HCT116 (cell line): ENCODE results near the gene MMP25. TPM values are rescaled to one million over a fixed set of nuclear protein-coding genes. Genes with fewer than 3 reads are reported as not detected.
"Not testable (repeated sequence)": the region's sequence is repeated elsewhere in the genome, so short reads cannot be mapped to it uniquely, and the experiment has no call there.

ENCODE experiments used
- ATAC-seq: fragments of 200-7000 bp; cut with Tn5 transposase; 2 replicates; pipeline ENCODE4 v1.9.1; 2020; ENCODE audit warnings: mild to moderate bottlenecking, moderate library complexity
- BruUV-seq: library from RNA; stranded (reverse); fragments of 400-500 nt; replicated peaks from 2 replicates; lab custom pipeline; 2021; lab: Mats Ljungman, UMichigan
- CTCF ChIA-PET: fragments of 300-600 bp; sonication (Branson Sonifier 250); formaldehyde crosslinking; loops from one replicate; lab custom pipeline; 2021; ENCODE audit warnings: antibody characterized with exemption; lab: Charles Lee
- POLR2A ChIA-PET: fragments of 300-600, 350-600 bp; sonication (Branson Sonifier 250); formaldehyde crosslinking; loops from one replicate; lab custom pipeline; 2021; ENCODE audit warnings: antibody characterized with exemption; lab: Charles Lee
- RAD21 ChIA-PET, 2 experiments: fragments of 300-600 bp; sonication (Branson Sonifier 250); formaldehyde crosslinking; loops; one replicate each; lab custom pipeline; 2023; ENCODE audit warnings: low total read pairs in 2 of 2; ENCODE audit not compliant: uncharacterized antibody in 2 of 2, unreplicated experiment in 2 of 2, low non-redundant PET in 1 of 2; lab: Charles Lee
- DNase-seq: peaks from one replicate; pipeline ENCODE4 v3.0.0-alpha.2; 2010; ENCODE audit warnings: low read depth, low spot score
- H2AFZ ChIP-seq: fragments of 200-600 bp; shearing (Covaris generic), sonication (generic); 2 replicates; pipeline ENCODE4 v1.6.1; 2017; ENCODE audit warnings: low read depth, mixed run types, mixed read lengths, antibody characterized with exemption, low read length; ENCODE audit not compliant: poor library complexity, severe bottlenecking
- H3K27ac ChIP-seq: 2 replicates; pipeline ENCODE4 v1.5.1; 2012; ENCODE audit warnings: low read depth, low read length
- H3K27me3 ChIP-seq: fragments of 200-600 bp; sonication (generic); 2 replicates; pipeline ENCODE4 v1.6.1; 2016; ENCODE audit warnings: mixed run types, low read length, mixed read lengths; ENCODE audit not compliant: insufficient read depth
- H3K36me3 ChIP-seq, 2 experiments: fragments of 200-500 bp in 1 of 2; fragments of 200-600 bp in 1 of 2; sonication (Bioruptor generic) in 1 of 2; sonication (generic) in 1 of 2; 2 replicates each; pipeline versions ENCODE4 v1.5.1 to v1.6.1; 2014 to 2016; ENCODE audit warnings: low read length in 2 of 2, inconsistent platforms in 1 of 2, mixed read lengths in 1 of 2, mixed run types in 1 of 2; ENCODE audit not compliant: insufficient read depth in 2 of 2, control insufficient read depth in 1 of 2
- H3K4me1 ChIP-seq, 2 experiments: fragments of 200-600 bp in 1 of 2; sonication (generic) in 1 of 2; 2 replicates each; pipeline versions ENCODE4 v1.5.1 to v1.6.1; 2012 to 2017; ENCODE audit warnings: low read length in 2 of 2, inconsistent platforms in 1 of 2, mild to moderate bottlenecking in 1 of 2, mixed read lengths in 1 of 2, mixed run types in 1 of 2, moderate library complexity in 1 of 2; ENCODE audit not compliant: insufficient read depth in 2 of 2, control insufficient read depth in 1 of 2
- H3K4me2 ChIP-seq: fragments of 200-600 bp; sonication (generic); 2 replicates; pipeline ENCODE4 v1.6.1; 2017; ENCODE audit warnings: mixed run types, low read length, mixed read lengths
- H3K4me3 ChIP-seq, 2 experiments: fragments of 200-600 bp in 1 of 2; sonication (generic) in 1 of 2; replicated peaks in 1 of 2; 2 replicates each; pipeline ENCODE4 v1.5.1; 2011 to 2016; ENCODE audit warnings: low read length in 2 of 2, control low read depth in 1 of 2, low read depth in 1 of 2, mild to moderate bottlenecking in 1 of 2, mixed read lengths in 1 of 2, mixed run types in 1 of 2
- H3K79me2 ChIP-seq: fragments of 200-600 bp; sonication (generic); 2 replicates; pipeline ENCODE4 v1.6.1; 2017; ENCODE audit warnings: mild to moderate bottlenecking, mixed run types, low read length, moderate library complexity, mixed read lengths; ENCODE audit not compliant: insufficient read depth
- H3K9ac ChIP-seq: fragments of 200-600 bp; sonication (generic); 2 replicates; pipeline ENCODE4 v1.6.1; 2016; ENCODE audit warnings: low read length, mixed read lengths
- H3K9me2 ChIP-seq: fragments of 200-600 bp; sonication (generic), shearing (Covaris generic); 2 replicates; pipeline ENCODE4 v1.6.1; 2017; ENCODE audit warnings: mixed run types, mild to moderate bottlenecking, moderate library complexity; ENCODE audit not compliant: insufficient read depth
- H3K9me3 ChIP-seq, 2 experiments: fragments of 200-500 bp in 1 of 2; fragments of 200-600 bp in 1 of 2; sonication (Bioruptor generic) in 1 of 2; sonication (generic) in 1 of 2; 2 replicates each; pipeline ENCODE4 v1.6.1; 2014 to 2017; ENCODE audit warnings: low read length in 2 of 2, mixed read lengths in 2 of 2, inconsistent platforms in 1 of 2, low read depth in 1 of 2, mild to moderate bottlenecking in 1 of 2, mixed run types in 1 of 2, moderate library complexity in 1 of 2; ENCODE audit not compliant: control insufficient read depth in 1 of 2, insufficient read depth in 1 of 2
- H4K20me1 ChIP-seq: fragments of 200-600 bp; sonication (generic), shearing (Covaris generic); 2 replicates; pipeline ENCODE4 v1.6.1; 2017; ENCODE audit warnings: mixed run types, mild to moderate bottlenecking, moderate library complexity; ENCODE audit not compliant: insufficient read depth
- CBX3 ChIP-seq: IDR thresholded peaks from 2 replicates; pipeline ENCODE4 v1.6.1; 2012; ENCODE audit warnings: low read depth
- CEBPB ChIP-seq: IDR thresholded peaks from 2 replicates; pipeline ENCODE4 v1.6.1; 2012; ENCODE audit warnings: low read depth
- ELF1 ChIP-seq: IDR thresholded peaks from 2 replicates; pipeline ENCODE4 v1.6.1; 2012; ENCODE audit warnings: low read depth, borderline replicate concordance
- EZH2 ChIP-seq: fragments of 200-600 bp; sonication (generic); IDR thresholded peaks from 2 replicates; pipeline ENCODE4 v1.6.1; 2017; ENCODE audit warnings: antibody characterized with exemption, mixed run types
- EZH2phosphoT487 ChIP-seq: fragments of 200-600 bp; IDR thresholded peaks from 2 replicates; pipeline ENCODE4 v1.6.1; 2018; ENCODE audit warnings: antibody characterized with exemption, borderline replicate concordance
- FOSL1 ChIP-seq: IDR thresholded peaks from 2 replicates; pipeline ENCODE4 v1.6.1; 2012; ENCODE audit warnings: low read depth
- JUND ChIP-seq: IDR thresholded peaks from 2 replicates; pipeline ENCODE4 v1.6.1; 2012
- POLR2A ChIP-seq: IDR thresholded peaks from 2 replicates; pipeline ENCODE4 v1.7.0; 2011; ENCODE audit warnings: borderline replicate concordance; ENCODE audit not compliant: insufficient read depth, insufficient read length; ENCODE audit errors: extremely low read depth
- POLR2AphosphoS5 ChIP-seq: IDR thresholded peaks from 2 replicates; pipeline ENCODE4 v1.6.1; 2011; ENCODE audit warnings: mild to moderate bottlenecking, low read depth, low read length, moderate library complexity
- RAD21 ChIP-seq: IDR thresholded peaks from 2 replicates; pipeline ENCODE4 v1.6.1; 2012; ENCODE audit warnings: low read depth, mild to moderate bottlenecking
- YY1 ChIP-seq: IDR thresholded peaks from 2 replicates; pipeline ENCODE4 v1.6.1; 2011; ENCODE audit warnings: low read length, low read depth, moderate library complexity, mild to moderate bottlenecking; ENCODE audit not compliant: insufficient replicate concordance; ENCODE audit errors: extremely low read depth
- intact Hi-C: fragments of 100-400 bp; cut with micrococcal nuclease; formaldehyde crosslinking; loops from 2 replicates; pipeline ENCODE4 v1.10.0; 2022
- total RNA-seq: library from RNA; stranded (reverse); gene quantifications from one replicate; pipeline ENCODE4 v1.2.1, GENCODE V29; 2021; ENCODE audit not compliant: unreplicated experiment
- TF ChIP-seq, protein P1 (sequence below), 3 experiments: fragments of 200-600 bp in 1 of 3; sonication (generic) in 1 of 3; IDR thresholded peaks in 2 of 3; conservative IDR thresholded peaks in 1 of 3; 2 replicates each; pipeline ENCODE4 v1.5.1; 2012 to 2017; ENCODE audit warnings: low read depth in 2 of 3, low read length in 2 of 3, antibody characterized with exemption in 1 of 3, borderline replicate concordance in 1 of 3, control low read depth in 1 of 3, mild to moderate bottlenecking in 1 of 3, mixed read lengths in 1 of 3, mixed run types in 1 of 3, moderate library complexity in 1 of 3; ENCODE audit not compliant: insufficient read depth in 1 of 3
- TF ChIP-seq, protein P2 (sequence below): IDR thresholded peaks from 2 replicates; pipeline ENCODE4 v1.6.1; 2011; ENCODE audit warnings: mild to moderate bottlenecking, low read length, moderate library complexity; ENCODE audit not compliant: insufficient replicate concordance; ENCODE audit errors: extremely low read depth
- TF ChIP-seq, protein P3 (sequence below): IDR thresholded peaks from 2 replicates; pipeline ENCODE4 v1.6.1; 2012; ENCODE audit warnings: low read depth

Gene MMP25
- total RNA-seq, 1 experiment from 2014 or later: 2.5 TPM

DNA sequence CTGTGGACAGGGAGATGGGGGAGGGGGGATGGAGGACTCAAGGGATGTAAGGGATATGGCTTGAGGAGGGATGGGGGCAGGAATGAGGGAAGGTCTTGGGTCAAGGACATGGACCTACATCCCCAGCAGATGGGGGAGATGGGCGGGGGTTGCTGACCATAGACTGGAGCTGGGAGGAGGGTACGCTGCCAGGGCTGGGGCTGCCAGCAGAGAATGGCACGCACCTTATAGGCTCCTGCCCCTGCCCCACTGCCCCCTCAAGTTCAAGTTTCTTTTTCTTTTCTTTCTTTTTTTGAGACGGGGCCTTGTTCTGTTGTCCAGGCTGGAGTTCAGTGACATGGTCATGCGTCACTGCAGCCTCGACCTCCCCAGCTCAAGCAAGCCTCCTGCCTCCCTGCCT lies 29.6 kb downstream of the MMP25 start:
- H3K4me2 ChIP-seq, H3K4me3 ChIP-seq, POLR2A ChIA-PET, CTCF ChIA-PET, H3K27me3 ChIP-seq, intact Hi-C loops, H4K20me1 ChIP-seq, H3K36me3 ChIP-seq, ATAC-seq, H3K9me2 ChIP-seq, H3K9ac ChIP-seq, RAD21 ChIA-PET, BruUV-seq, H3K27ac ChIP-seq, H3K79me2 ChIP-seq, DNase-seq, H2AFZ ChIP-seq, H3K9me3 ChIP-seq, H3K4me1 ChIP-seq: not testable (repeated sequence)

DNA sequence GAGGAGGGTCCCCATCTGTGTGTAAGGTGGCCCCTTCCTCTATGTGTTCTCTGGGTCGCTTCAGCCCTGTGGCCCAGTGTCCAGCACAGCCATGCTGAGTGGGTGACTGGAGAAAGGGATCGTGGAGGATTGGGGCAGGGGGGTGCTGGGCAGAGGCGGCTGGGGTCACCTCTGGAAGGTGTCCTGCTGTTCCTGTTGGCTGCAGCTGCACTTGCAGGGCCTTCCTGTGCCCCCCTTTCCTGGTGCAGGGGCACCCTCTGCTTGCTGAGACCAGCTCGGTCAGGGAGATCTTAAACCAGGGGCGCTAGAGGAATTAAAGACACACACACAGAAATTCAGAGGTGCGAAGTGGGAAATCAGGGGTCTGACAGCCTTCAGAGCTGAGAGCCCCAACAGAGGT lies 30.2 kb downstream of the MMP25 start:
- no peak overlapping the region for H3K4me3 ChIP-seq
- RAD21 ChIA-PET: no interaction called here
- H3K79me2 ChIP-seq: no peaks in the 10 kb centered on the region
- no peak overlapping the region for H2AFZ ChIP-seq
- no peaks in the 10 kb centered on the region for H3K9me3 ChIP-seq
- no peaks in the 10 kb centered on the region for H4K20me1 ChIP-seq
- BruUV-seq: no TSS peak
- no peaks in the 10 kb centered on the region for H3K4me1 ChIP-seq
- no peak overlapping the region for H3K4me2 ChIP-seq
- CTCF ChIA-PET: no interaction called here
- H3K9me2 ChIP-seq: no peaks in the 10 kb centered on the region
- ATAC-seq (no peak), DNase-seq (no peak)
- no peaks in the 10 kb centered on the region for H3K36me3 ChIP-seq
- H3K27me3 ChIP-seq: no peaks in the 10 kb centered on the region
- POLR2A ChIA-PET: no interaction called here
- intact Hi-C loops: no loop called here
- H3K9ac ChIP-seq: no peak overlapping the region
- H3K27ac ChIP-seq: no peak overlapping the region
- TF ChIP-seq ELF1 (no peak), POLR2AphosphoS5 (no peak), CBX3 (no peak), YY1 (no peak), FOSL1 (no peak), RAD21 (no peak), EZH2 (no peak), EZH2phosphoT487 (no peak), JUND (no peak), CEBPB (no peak), POLR2A (no peak)
- TF ChIP-seq, protein P1, sequence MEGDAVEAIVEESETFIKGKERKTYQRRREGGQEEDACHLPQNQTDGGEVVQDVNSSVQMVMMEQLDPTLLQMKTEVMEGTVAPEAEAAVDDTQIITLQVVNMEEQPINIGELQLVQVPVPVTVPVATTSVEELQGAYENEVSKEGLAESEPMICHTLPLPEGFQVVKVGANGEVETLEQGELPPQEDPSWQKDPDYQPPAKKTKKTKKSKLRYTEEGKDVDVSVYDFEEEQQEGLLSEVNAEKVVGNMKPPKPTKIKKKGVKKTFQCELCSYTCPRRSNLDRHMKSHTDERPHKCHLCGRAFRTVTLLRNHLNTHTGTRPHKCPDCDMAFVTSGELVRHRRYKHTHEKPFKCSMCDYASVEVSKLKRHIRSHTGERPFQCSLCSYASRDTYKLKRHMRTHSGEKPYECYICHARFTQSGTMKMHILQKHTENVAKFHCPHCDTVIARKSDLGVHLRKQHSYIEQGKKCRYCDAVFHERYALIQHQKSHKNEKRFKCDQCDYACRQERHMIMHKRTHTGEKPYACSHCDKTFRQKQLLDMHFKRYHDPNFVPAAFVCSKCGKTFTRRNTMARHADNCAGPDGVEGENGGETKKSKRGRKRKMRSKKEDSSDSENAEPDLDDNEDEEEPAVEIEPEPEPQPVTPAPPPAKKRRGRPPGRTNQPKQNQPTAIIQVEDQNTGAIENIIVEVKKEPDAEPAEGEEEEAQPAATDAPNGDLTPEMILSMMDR (IDR thresholded peaks at IDR 0.05 in 2 of 3, conservative IDR thresholded peaks at IDR 0.05 in 1 of 3; ENCODE audit: borderline replicate concordance in 1 of 3, insufficient read depth in 1 of 3, low read depth in 2 of 3, low read length in 2 of 3): no peak
- TF ChIP-seq, protein P2, sequence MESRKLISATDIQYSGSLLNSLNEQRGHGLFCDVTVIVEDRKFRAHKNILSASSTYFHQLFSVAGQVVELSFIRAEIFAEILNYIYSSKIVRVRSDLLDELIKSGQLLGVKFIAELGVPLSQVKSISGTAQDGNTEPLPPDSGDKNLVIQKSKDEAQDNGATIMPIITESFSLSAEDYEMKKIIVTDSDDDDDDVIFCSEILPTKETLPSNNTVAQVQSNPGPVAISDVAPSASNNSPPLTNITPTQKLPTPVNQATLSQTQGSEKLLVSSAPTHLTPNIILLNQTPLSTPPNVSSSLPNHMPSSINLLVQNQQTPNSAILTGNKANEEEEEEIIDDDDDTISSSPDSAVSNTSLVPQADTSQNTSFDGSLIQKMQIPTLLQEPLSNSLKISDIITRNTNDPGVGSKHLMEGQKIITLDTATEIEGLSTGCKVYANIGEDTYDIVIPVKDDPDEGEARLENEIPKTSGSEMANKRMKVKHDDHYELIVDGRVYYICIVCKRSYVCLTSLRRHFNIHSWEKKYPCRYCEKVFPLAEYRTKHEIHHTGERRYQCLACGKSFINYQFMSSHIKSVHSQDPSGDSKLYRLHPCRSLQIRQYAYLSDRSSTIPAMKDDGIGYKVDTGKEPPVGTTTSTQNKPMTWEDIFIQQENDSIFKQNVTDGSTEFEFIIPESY: no peak
- TF ChIP-seq, protein P3, sequence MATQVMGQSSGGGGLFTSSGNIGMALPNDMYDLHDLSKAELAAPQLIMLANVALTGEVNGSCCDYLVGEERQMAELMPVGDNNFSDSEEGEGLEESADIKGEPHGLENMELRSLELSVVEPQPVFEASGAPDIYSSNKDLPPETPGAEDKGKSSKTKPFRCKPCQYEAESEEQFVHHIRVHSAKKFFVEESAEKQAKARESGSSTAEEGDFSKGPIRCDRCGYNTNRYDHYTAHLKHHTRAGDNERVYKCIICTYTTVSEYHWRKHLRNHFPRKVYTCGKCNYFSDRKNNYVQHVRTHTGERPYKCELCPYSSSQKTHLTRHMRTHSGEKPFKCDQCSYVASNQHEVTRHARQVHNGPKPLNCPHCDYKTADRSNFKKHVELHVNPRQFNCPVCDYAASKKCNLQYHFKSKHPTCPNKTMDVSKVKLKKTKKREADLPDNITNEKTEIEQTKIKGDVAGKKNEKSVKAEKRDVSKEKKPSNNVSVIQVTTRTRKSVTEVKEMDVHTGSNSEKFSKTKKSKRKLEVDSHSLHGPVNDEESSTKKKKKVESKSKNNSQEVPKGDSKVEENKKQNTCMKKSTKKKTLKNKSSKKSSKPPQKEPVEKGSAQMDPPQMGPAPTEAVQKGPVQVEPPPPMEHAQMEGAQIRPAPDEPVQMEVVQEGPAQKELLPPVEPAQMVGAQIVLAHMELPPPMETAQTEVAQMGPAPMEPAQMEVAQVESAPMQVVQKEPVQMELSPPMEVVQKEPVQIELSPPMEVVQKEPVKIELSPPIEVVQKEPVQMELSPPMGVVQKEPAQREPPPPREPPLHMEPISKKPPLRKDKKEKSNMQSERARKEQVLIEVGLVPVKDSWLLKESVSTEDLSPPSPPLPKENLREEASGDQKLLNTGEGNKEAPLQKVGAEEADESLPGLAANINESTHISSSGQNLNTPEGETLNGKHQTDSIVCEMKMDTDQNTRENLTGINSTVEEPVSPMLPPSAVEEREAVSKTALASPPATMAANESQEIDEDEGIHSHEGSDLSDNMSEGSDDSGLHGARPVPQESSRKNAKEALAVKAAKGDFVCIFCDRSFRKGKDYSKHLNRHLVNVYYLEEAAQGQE: no peak
